ENCODE data around the gene RMRP. TPM values are rescaled to one million over a fixed set of nuclear protein-coding genes. Genes with fewer than 3 reads are reported as not detected.

The RMRP gene
- 35,708 TPM for total RNA-seq (ENCODE audit: unreplicated experiment)
- long read RNA-seq, result 0 reads

DNA sequence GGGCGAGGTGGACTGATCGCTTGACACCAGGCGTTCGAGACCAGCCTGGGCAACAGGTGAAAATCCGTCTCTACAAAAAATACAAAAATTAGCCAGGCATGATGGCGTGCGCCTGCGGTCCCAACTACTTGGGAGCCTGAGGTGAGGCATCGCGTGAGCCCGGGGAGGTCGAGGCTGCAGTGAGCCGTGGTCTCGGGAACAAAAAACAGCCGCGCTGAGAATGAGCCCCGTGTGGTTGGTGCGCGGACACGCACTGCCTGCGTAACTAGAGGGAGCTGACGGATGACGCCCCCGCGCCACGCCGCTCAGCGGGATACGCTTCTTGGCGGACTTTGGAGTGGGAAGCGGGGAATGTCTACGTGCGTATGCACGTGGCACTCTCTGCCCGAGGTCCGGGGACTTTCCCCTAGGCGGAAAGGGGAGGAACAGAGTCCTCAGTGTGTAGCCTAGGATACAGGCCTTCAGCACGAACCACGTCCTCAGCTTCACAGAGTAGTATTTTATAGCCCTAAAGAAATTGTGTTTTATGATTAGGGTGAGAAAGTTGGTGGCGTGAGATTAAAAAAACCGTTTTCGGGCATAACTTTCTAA, at the start of gene RMRP:
RMRP (minus strand) TSS at position 474 of the 591 bp plus-strand sequence.
- peaks cover 14% of the 10 kb centered on the region for H3K4me1 Mint-ChIP-seq (ENCODE audit: low read depth, unreplicated experiment)
- DNase-seq, result peak; percentile 91
- H3K9me3 Mint-ChIP-seq (ENCODE audit: unreplicated experiment), result peaks cover 20% of the 10 kb centered on the region
- peak within 1 kb of the TSS; percentile 99 for H3K27ac Mint-ChIP-seq (ENCODE audit: unreplicated experiment)
- H3K27me3 Mint-ChIP-seq (ENCODE audit: unreplicated experiment), result peaks cover 15% of the 10 kb centered on the region
- H3K4me3 Mint-ChIP-seq (ENCODE audit: unreplicated experiment), result peak within 1 kb of the TSS; percentile 91
- TF ChIP-seq, protein P1, sequence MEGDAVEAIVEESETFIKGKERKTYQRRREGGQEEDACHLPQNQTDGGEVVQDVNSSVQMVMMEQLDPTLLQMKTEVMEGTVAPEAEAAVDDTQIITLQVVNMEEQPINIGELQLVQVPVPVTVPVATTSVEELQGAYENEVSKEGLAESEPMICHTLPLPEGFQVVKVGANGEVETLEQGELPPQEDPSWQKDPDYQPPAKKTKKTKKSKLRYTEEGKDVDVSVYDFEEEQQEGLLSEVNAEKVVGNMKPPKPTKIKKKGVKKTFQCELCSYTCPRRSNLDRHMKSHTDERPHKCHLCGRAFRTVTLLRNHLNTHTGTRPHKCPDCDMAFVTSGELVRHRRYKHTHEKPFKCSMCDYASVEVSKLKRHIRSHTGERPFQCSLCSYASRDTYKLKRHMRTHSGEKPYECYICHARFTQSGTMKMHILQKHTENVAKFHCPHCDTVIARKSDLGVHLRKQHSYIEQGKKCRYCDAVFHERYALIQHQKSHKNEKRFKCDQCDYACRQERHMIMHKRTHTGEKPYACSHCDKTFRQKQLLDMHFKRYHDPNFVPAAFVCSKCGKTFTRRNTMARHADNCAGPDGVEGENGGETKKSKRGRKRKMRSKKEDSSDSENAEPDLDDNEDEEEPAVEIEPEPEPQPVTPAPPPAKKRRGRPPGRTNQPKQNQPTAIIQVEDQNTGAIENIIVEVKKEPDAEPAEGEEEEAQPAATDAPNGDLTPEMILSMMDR (IDR thresholded peaks at IDR 0.05; ENCODE audit: partially characterized antibody, unreplicated experiment), result no peak
- H3K36me3 Mint-ChIP-seq (ENCODE audit: unreplicated experiment), result no peaks in the 10 kb centered on the region

DNA sequence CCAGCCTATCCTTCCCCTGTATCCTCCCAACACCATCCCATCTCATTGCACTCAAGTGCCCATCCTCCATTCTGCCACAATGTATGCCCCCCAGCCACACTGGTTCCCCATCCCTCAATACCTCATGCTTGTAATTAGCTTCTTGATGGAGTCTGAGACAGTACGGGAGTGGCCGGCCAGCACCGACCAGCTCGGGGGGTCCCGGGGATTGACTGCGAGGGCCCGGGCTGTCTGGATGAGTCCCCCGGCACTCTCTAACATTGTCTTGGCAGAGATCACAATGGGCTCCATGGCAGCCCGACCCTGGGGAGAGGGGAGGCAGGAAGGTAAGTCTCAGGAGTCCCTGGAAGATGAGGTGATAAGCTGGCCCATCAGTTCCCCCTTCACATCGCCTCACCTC, 49.1 kb upstream of the RMRP start:
- no peak for DNase-seq
- Mint-ChIP-seq H3K27ac (ENCODE audit: unreplicated experiment) (no peak overlapping the region), H3K4me3 (ENCODE audit: unreplicated experiment) (no peak overlapping the region), H3K4me1 (ENCODE audit: low read depth, unreplicated experiment) (no peaks in the 10 kb centered on the region), H3K27me3 (ENCODE audit: unreplicated experiment) (peaks cover 2% of the 10 kb centered on the region), H3K9me3 (ENCODE audit: unreplicated experiment) (no peaks in the 10 kb centered on the region), H3K36me3 (ENCODE audit: unreplicated experiment) (peaks cover 12% of the 10 kb centered on the region)
- TF ChIP-seq, protein P1 (IDR thresholded peaks at IDR 0.05; ENCODE audit: partially characterized antibody, unreplicated experiment), result no peak

DNA sequence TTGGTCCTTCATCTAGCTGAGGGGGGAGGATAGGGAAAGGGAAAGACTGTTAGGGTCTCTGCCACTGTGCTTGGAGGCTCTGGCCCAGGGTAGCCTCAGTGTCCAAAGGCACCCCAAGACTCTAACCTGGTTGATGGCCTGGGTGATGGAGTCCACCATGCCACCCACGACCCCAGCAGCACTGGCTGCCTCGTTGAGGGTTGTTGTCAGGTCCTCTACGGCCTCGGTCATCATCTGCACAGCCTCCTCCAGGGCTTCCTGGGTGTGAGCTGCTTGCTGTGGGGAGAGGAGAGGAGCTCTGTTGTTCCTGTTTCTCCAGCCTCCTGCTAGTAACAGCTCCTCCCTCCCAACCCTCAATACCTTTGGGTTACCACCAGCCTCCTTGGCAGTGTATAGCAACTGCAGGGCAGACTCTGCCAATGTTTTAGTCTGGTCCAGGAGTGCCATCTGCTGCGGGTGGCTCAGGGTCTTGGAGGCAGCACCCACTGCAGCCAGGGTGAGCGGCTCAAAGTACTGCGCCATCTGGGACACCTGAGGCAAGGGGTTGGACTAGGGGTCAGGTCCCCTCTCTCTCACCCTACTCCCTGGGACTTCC, 48.1 kb upstream of the RMRP start:
- Mint-ChIP-seq H3K27me3 (ENCODE audit: unreplicated experiment) (peaks cover 2% of the 10 kb centered on the region), H3K4me1 (ENCODE audit: low read depth, unreplicated experiment) (no peaks in the 10 kb centered on the region), H3K27ac (ENCODE audit: unreplicated experiment) (no peak overlapping the region), H3K4me3 (ENCODE audit: unreplicated experiment) (no peak overlapping the region), H3K36me3 (ENCODE audit: unreplicated experiment) (peaks cover 12% of the 10 kb centered on the region), H3K9me3 (ENCODE audit: unreplicated experiment) (no peaks in the 10 kb centered on the region)
- TF ChIP-seq, protein P1 (IDR thresholded peaks at IDR 0.05; ENCODE audit: partially characterized antibody, unreplicated experiment), result no peak
- no peak for DNase-seq

DNA sequence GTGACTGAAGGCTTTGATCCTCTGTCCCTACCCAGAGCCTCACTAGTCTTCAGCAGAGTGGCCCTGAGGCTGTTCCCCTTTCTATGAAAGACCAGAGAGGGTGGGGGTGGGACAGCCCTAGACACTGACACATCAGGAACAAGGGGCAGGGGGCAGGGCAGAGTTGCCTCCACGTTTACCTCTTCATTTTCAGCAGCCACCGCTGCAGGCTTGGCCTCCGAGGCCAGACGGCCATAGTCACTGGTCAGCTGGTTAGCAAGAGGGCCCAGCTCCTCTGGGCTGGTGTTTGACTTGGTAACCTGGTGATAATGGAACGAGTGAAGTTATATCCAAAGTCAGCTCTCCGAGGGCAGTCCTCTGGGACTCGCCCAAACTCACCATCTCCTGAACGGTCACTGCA, 47.6 kb upstream of the RMRP start:
- H3K36me3 Mint-ChIP-seq (ENCODE audit: unreplicated experiment), result peaks cover 12% of the 10 kb centered on the region

More for the DNA sequence above, 47.6 kb upstream of the RMRP start:
- TF ChIP-seq, protein P1 (IDR thresholded peaks at IDR 0.05; ENCODE audit: partially characterized antibody, unreplicated experiment), result no peak
- Mint-ChIP-seq H3K4me1 (ENCODE audit: low read depth, unreplicated experiment) (no peaks in the 10 kb centered on the region), H3K4me3 (ENCODE audit: unreplicated experiment) (no peak overlapping the region), H3K27me3 (ENCODE audit: unreplicated experiment) (peaks cover 2% of the 10 kb centered on the region), H3K9me3 (ENCODE audit: unreplicated experiment) (no peaks in the 10 kb centered on the region), H3K27ac (ENCODE audit: unreplicated experiment) (no peak overlapping the region)
- DNase-seq, result no peak

Measured in glutamatergic neuron (in vitro differentiated cells).